Endothelial cell of coronary artery (primary cell): ENCODE measurements around the gene PGRMC2. TPM values are rescaled to one million over a fixed set of nuclear protein-coding genes. Genes with fewer than 3 reads are reported as not detected.

Source experiments
- total RNA-seq: library from RNA; depleted of rRNA; stranded (reverse); fragments of >200 nt; gene quantifications from 2 replicates; pipeline ENCODE4 v1.2.3, GENCODE V29; 2014

The PGRMC2 gene, protein sequence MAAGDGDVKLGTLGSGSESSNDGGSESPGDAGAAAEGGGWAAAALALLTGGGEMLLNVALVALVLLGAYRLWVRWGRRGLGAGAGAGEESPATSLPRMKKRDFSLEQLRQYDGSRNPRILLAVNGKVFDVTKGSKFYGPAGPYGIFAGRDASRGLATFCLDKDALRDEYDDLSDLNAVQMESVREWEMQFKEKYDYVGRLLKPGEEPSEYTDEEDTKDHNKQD
- total RNA-seq = 13.7 and 28.3 TPM in 2 replicates

DNA sequence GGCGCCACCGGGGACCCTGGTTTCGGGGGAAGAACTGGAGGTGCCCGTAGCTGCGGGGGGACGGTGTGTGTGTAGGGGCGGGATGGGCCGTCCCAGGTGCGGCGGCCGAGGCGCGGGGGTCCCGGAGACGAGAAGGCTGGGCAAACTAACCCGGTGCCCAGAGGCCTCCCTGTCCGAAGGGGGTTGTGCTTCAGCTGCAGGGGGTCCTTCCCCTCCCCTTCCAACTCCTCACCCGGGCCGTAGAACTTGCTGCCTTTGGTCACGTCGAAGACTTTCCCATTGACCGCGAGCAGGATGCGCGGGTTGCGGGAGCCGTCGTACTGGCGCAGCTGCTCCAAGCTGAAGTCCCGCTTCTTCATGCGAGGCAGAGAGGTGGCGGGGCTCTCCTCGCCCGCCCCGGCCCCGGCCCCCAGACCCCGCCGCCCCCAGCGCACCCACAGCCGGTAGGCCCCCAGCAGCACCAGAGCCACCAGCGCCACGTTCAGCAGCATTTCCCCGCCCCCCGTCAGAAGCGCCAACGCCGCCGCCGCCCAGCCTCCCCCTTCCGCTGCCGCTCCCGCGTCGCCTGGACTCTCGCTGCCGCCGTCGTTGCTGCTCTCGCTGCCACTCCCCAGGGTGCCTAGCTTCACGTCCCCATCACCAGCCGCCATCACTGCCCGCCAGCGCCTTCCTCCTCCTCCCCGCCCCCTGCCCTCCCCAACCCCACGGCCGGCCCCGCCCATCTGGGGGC lies at the start of gene PGRMC2:
PGRMC2 (minus strand) TSS at position 673 of the 730 bp plus-strand sequence; CDS start at position 650, 23 bp downstream.

Other genes starting within 250 kb of the PGRMC2 start
- 15.0 and 22.8 TPM in 2 replicates for gene LARP1B, start 226.5 kb downstream of the PGRMC2 start, total RNA-seq